Measurements from ENCODE around the gene EID3.
"Not testable (repeated sequence)": the region's sequence is repeated elsewhere in the genome, so short reads cannot be mapped to it uniquely, and the experiment has no call there.

The EID3 gene

GRCh38 chr12:104310751-104311633 lies 7.5 kb downstream of the EID3 start:
- no peak for DNase-seq

- no peak for DNase-seq
Observed at GRCh38 chr12:104312202-104312601, 8.7 kb downstream of the EID3 start.

GRCh38 chr12:104312654-104313053 lies 9.1 kb downstream of the EID3 start:
- no peak for DNase-seq

DNA sequence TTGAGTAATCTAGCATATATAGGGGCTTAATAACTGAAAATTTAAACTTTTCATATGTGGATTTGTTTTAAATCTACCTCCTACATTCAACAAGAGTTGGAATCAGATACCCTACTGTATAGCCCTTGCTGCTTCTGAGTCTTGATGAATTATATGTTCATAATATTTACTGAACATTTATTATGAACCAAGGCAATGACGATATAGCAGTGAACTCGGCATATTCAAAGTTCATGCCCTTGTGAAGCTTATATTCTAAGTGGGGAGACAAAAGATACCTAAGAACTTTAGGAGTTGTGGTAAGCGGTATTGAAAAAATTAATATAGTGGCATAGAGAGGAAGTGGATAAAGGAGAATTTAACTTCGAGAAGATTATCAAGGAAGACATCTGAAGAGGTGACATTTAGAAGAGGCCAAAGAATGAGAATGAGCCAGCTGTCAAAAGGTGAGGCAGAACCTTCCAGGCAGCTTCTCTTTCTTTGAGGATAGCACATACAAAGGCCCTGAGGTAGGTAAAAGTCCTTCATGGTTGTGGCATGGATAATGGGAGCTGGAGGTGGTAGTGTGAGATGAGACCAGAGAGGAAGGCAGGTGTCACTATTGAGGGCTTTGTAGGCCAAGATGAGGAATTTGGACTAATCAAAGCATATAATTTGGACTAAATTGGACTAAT lies 10.2 kb downstream of the EID3 start:
- no peak for DNase-seq

- DNase-seq: no peak
Observed at GRCh38 chr12:104314242-104314614, 10.7 kb downstream of the EID3 start.

DNA sequence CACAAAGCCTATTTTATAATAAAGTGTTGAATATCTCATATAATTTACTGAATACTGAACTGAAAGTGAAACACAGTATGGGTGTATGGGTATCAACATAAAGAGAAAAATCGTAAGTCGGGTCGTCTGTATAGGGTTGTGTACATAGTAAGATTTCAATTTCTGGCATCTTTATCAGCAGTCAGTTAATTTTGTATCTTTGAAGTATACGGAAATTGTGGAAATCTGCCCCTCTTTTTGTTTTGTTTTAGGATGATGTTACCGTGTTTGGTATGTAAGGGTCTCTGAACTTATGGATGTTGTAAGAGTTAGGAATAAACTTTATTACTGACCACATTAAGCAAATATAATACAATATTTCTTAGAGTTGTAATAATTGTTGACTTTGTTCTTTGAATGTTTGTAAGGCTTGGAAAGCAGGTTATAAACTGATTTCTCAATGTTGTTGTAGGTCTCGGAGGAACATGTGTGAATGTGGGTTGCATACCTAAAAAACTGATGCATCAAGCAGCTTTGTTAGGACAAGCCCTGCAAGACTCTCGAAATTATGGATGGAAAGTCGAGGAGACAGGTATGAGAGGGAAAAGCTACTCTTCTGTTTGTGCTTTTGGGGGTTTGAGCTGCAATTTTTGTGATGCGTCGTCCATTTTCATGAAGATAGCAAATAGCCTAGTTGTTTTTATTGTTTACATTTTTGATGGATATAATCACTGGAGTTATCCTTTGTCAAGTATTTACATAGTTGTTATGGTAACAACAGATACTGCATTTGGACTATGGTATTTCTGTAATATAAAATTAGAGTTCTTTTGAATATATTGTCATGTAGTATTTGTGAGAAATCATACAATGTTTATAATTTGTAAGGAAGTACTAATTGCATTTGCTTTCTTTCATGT lies 12.0 kb downstream of the EID3 start:
- DNase-seq: no peak

DNA sequence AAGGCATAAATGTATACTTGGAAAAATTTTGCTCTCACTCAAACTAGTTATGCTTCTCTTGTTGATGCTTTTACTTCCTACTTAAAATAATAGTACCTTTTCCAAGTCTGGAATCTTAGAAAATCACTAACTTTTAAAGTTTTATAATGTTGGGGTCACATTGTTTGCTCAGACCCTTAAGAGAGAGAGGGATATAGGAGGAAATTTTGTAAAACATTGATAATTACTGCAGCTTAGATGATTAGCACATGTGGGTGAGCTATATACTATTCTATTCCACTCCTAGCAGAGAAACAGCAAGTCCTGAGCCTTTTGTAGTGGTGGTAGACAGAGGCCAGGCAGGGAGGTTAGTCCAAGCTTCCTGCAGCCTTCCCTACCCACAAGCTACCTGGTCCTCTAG lies 13.4 kb downstream of the EID3 start:
- no peak for DNase-seq

- no peak for DNase-seq
Observed at GRCh38 chr12:104317538-104318210, 14.1 kb downstream of the EID3 start.

GRCh38 chr12:104319028-104319427 lies 15.5 kb downstream of the EID3 start:
- no peak for DNase-seq

GRCh38 chr12:104319918-104320626 lies 16.5 kb downstream of the EID3 start:
- no peak for DNase-seq

DNA sequence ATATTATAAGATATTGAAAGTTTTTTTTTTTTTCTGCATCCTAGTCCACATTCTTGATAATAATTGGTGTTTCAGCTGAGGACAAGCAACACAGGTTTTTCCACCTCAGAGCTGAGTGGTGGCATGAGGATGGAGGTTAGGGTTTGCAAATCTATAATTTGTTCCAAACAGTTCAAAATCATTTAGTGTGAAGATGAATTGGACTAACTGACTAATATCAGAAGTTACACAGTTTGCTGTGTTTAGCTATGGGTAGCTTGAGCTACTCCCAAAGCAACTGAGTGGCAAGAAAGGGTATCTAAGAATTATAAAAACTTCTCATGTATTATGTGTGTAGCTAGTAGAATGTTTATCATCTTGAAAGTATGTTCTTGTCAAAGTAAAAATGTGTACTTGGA lies 17.1 kb downstream of the EID3 start:
- DNase-seq: no peak

DNA sequence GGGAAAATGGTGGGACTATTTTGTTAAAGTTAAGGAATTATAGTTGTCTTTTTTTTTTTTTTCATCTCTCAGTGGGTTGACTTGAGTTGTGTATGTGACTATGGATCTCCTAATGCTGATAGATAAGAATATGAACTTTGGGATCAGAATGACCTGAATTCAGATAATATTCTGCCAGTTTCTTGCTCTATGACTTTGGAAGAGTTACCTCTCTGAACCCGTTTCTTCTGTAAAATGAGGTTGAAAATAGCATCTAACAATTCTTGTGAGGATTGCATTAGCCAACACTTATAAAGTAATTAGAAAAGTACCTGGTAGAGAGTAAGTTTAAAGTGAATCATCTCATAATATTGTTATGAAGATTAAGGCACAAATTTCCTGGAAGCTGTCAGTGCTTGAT lies 18.4 kb downstream of the EID3 start:
- DNase-seq: no peak

DNA sequence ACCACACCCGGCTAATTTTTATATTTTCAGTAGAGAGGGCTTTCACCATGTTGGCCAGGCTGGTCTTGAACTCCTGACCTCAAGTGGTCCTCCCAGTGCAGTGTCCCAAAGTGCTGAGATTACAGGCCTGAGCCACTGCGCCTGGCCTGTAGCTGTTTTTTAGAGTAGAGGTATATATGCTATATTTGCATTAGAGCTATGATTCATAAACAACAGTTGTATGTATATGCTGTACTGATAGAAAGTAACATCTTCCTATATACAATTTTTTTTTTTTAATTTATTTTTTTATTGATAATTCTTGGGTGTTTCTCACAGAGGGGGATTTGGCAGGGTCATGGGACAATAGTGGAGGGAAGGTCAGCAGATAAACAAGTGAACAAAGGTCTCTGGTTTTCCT lies 19.0 kb downstream of the EID3 start:
- not testable (repeated sequence) for DNase-seq

DNA sequence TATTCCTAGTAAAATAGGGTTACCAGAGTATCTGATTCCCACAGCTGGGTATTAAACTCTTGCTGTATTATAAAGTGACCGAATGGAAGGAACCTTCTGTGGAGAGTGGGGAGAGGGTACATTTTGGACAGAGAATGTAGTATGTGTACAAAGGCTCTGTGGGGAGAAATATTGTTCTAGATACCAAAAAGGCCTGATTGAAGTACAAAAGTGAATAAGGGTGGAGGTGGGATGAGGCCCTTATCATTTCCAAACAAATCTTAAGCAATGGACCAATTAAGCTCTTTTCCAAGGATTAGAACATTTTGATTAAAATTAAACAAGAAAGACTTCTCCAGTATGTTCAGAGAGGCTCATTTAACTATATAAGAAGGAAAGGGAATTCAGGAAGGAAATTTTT lies 20.4 kb downstream of the EID3 start:
- no peak for DNase-seq

- not testable (repeated sequence) for DNase-seq
Observed at GRCh38 chr12:104328278-104328677, 24.7 kb downstream of the EID3 start.

DNA sequence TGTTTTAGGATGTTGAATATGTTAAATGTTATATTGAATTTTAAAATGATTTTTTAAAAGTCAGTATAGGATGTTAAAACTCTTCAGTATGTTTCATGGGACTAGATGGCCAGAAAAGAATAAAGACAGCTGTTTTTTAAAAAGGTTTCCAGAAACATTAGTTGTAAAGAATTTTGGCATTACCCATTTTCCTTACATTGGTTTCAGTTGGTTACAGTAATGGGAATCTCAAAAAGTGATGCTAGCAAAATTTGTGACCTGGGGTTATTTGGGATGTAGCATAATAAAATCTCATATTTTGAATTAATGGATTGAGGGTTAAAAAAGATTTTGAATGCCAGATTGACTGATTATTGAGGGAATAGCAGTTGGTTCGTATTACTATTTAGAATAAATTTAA lies 25.3 kb downstream of the EID3 start:
- no peak for DNase-seq

GRCh38 chr12:104329707-104330532 lies 26.4 kb downstream of the EID3 start:
- DNase-seq: no peak

GRCh38 chr12:104331376-104331775 lies 27.8 kb downstream of the EID3 start:
- DNase-seq: no peak

GRCh38 chr12:104332273-104332672 lies 28.7 kb downstream of the EID3 start:
- not testable (repeated sequence) for DNase-seq
